ENCODE measurements around the gene PRMT5. TPM values are rescaled to one million over a fixed set of nuclear protein-coding genes. Genes with fewer than 3 reads are reported as not detected.
"Not testable (repeated sequence)": the region's sequence is repeated elsewhere in the genome, so short reads cannot be mapped to it uniquely, and the experiment has no call there.

The PRMT5 gene
- total RNA-seq, 2 experiments from 2014 or later, result 169 to 190 TPM

DNA sequence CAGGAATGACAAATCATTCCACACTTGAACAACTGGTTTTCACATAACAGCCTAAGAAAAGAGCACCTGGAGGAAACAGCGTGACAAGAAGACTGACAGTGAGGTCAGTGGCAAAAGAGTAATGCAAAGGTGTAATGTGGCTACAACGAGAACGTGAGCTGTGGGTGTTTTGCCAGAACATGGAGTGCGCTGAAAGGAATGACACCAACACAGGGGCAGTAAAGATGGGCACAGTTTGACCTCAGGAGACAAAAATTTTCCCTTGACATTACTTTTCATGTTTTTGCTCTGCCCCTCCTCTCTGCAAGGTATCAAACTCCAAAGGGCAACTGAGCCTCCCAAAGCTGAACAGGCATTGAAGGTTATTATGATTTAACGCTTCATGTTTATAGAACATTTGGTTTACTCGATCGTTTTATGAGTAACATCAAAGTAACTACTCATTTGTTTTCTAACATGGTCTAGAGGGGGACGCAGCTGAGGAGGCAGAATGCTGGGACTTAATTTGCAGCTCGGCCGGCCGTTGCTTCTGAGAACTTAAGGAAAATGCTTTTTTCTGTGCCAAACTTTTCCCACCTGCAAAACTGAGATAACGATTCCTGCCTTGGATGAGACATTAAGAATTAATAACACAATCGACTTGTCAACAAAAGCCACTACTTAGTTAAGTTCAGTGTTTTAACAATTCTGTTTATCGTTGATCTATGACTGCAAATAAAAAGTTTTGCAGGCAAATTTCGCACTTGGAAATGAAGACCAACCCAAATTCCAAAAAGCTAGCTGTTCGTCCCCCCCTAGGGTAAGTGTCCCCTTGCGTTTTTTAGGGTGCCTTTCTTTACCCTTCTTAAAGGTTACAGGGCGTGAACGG, 26.8 kb upstream of the PRMT5 start:
- Mint-ChIP-seq H3K36me3 (peaks cover 20% of the 10 kb centered on the region), H3K4me1 (peaks cover 16% of the 10 kb centered on the region), H3K4me3 (peak overlapping the region; percentile 95), H3K27me3 (no peaks in the 10 kb centered on the region), H3K27ac (peak overlapping the region; percentile 93), H3K9me3 (no peaks in the 10 kb centered on the region)
- DNase-seq, result no peak

DNA sequence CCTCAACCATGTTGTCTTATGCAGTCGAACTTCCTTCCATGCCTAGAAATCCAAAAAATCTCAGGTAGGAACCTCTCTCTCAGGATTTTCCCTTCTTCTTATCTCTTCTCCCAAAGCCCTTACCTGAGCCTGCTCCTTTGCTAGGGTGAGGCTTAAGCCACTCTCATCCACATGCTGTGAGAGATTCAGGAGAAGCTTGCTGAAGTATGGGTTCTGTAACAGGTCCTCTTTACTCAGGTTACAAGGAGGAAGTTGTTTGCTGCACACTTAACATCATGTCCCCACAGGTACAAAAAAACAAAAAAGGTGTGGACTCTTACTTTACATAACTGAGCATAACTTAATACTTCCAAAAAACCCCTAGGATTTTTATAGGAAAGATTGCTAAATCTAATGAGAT, 23.2 kb upstream of the PRMT5 start:
- Mint-ChIP-seq H3K9me3 (no peaks in the 10 kb centered on the region), H3K27me3 (no peaks in the 10 kb centered on the region), H3K4me3 (no peak overlapping the region), H3K36me3 (peaks cover 33% of the 10 kb centered on the region), H3K27ac (no peak overlapping the region), H3K4me1 (peaks cover 15% of the 10 kb centered on the region)
- DNase-seq, result no peak

DNA sequence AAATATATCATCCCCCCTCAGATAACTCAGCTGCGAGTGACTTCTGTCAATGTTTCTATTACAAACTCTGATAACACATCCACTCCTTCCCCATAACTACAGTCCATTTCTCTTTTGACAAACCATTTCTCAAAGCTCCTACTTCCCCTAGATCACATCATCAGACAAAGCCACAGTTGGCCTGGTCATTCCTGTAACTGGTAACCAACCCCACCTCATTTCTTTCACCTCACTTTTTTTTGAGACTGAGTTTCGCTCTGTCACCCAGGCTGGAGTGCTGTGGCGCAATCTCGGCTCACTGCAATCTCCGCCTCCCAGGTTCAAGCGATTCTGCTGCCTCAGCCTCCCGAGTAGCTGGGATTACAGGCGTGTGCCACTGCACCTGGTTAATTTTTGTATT, 22.6 kb upstream of the PRMT5 start:
- not testable (repeated sequence) for H3K4me3 Mint-ChIP-seq, DNase-seq, H3K27ac Mint-ChIP-seq, H3K27me3 Mint-ChIP-seq, H3K9me3 Mint-ChIP-seq
- peaks cover 13% of the 10 kb centered on the region for H3K4me1 Mint-ChIP-seq
- peaks cover 38% of the 10 kb centered on the region for H3K36me3 Mint-ChIP-seq

DNA sequence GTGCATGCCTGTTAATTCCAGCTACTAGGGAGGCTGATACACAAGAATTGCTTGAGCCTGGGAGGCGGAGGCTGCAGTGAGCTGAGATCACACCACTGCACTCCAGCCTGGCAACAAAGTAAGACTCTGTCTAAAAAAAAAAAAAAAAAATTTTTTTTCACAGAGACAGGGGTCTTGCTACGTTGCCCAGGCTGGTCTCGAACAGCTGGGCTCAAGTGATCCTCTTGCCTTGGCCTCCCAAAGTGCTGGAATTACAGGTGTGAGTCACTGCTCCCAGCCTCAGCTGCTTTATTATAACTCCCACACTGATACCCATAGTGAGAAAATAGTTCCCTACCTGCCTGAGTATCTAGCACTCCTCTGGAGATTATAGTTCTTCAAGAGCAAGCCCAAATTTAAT, 16.5 kb upstream of the PRMT5 start:
- H3K27ac Mint-ChIP-seq, result no peak overlapping the region
- H3K4me3 Mint-ChIP-seq, result no peak overlapping the region
- no peaks in the 10 kb centered on the region for H3K27me3 Mint-ChIP-seq
- no peaks in the 10 kb centered on the region for H3K4me1 Mint-ChIP-seq
- DNase-seq, result no peak
- peaks cover 24% of the 10 kb centered on the region for H3K36me3 Mint-ChIP-seq
- H3K9me3 Mint-ChIP-seq, result no peaks in the 10 kb centered on the region

- no peak for DNase-seq
- peaks cover 10% of the 10 kb centered on the region for H3K36me3 Mint-ChIP-seq
- no peaks in the 10 kb centered on the region for H3K4me1 Mint-ChIP-seq
- no peak overlapping the region for H3K4me3 Mint-ChIP-seq
- no peaks in the 10 kb centered on the region for H3K27me3 Mint-ChIP-seq
- no peaks in the 10 kb centered on the region for H3K9me3 Mint-ChIP-seq
- no peak overlapping the region for H3K27ac Mint-ChIP-seq
Observed at GRCh38 chr14:22939684-22940083, 10.5 kb upstream of the PRMT5 start.

- no peaks in the 10 kb centered on the region for H3K9me3 Mint-ChIP-seq
- DNase-seq, result no peak
- peaks cover 8% of the 10 kb centered on the region for H3K4me1 Mint-ChIP-seq
- no peaks in the 10 kb centered on the region for H3K27me3 Mint-ChIP-seq
- no peak overlapping the region for H3K27ac Mint-ChIP-seq
- H3K36me3 Mint-ChIP-seq, result peaks cover 3% of the 10 kb centered on the region
- no peak overlapping the region for H3K4me3 Mint-ChIP-seq
Observed at GRCh38 chr14:22935156-22935555, 6.0 kb upstream of the PRMT5 start.

DNA sequence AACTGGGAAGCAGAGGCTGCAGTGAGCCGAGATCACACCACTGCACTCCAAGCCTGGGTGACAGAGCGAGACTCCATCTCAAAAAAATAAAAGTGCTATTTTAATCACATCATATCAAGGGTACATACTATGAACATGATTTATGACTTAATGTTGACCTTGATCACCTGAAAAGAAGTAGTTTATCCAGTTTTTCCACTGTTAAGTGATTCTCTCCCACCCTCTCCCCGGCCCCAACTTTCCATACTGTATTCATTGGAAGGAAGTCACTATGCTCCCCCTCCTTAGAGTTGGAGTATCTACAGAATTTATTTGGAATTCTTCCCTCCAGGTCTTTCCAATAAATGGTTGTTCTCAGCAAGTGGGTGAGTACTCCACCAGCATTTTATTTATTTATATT, 3.0 kb upstream of the PRMT5 start:
- H3K9me3 Mint-ChIP-seq, result no peaks in the 10 kb centered on the region
- no peak overlapping the region for H3K27ac Mint-ChIP-seq
- H3K4me3 Mint-ChIP-seq, result no peak overlapping the region

GRCh38 chr14:22929961-22930364, 787 bp upstream of the PRMT5 start:
- Mint-ChIP-seq H3K27me3 (no peaks in the 10 kb centered on the region), H3K36me3 (peaks cover 30% of the 10 kb centered on the region), H3K4me1 (peaks cover 31% of the 10 kb centered on the region)

More for the DNA sequence above, 3.0 kb upstream of the PRMT5 start:
- Mint-ChIP-seq H3K36me3 (peaks cover 10% of the 10 kb centered on the region), H3K27me3 (no peaks in the 10 kb centered on the region), H3K4me1 (peaks cover 17% of the 10 kb centered on the region)
- DNase-seq, result no peak

GRCh38 chr14:22928237-22929103, 706 bp downstream of the PRMT5 start:
- Mint-ChIP-seq H3K27me3 (no peaks in the 10 kb centered on the region), H3K36me3 (peaks cover 36% of the 10 kb centered on the region), H3K9me3 (no peaks in the 10 kb centered on the region), H3K4me1 (peaks cover 31% of the 10 kb centered on the region), H3K27ac (no peak overlapping the region), H3K4me3 (no peak overlapping the region)
- no peak for DNase-seq

More at GRCh38 chr14:22929961-22930364, 787 bp upstream of the PRMT5 start:
- H3K27ac Mint-ChIP-seq, result no peak overlapping the region
- DNase-seq, result no peak
- H3K9me3 Mint-ChIP-seq, result no peaks in the 10 kb centered on the region
- H3K4me3 Mint-ChIP-seq, result no peak overlapping the region

DNA sequence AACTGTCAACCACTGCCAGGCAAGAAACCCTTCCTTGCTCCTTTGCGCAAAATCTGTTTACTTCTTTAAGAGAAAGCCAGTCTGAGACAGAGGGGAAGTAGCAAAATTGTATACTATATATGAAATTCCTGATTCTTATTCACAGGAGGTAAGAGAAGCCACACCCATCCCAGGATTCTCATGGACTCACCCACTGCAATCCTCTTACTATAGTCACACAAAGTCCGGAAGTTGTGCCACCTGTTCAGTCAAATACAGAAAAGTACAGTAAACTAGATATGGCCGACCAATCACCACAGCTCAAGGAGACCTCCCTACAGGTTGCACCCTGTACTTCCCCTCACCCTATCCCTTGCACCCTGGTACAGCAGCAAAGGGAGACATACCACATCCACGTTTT, 2.9 kb downstream of the PRMT5 start:
- no peak for DNase-seq
- no peaks in the 10 kb centered on the region for H3K9me3 Mint-ChIP-seq
- H3K36me3 Mint-ChIP-seq, result peaks cover 45% of the 10 kb centered on the region

DNA sequence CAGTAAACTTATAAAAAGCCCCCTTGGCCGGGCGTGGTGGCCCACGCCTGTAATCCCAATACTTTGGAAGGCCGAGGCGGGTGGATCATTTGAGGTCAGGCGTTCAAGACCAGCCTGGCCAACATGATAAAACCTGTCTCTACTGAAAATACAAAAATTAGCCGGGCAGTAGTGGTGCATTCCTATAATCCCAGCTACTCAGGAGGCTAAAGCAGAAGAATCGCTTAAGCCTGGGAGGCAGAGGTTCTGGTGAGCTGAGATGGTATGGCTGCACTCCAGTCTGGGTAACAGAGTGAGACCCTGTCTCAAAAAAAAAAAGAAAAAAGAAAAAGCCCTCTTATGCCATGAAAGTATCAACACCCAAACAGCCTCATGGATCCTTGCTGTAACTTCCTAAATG, 3.7 kb downstream of the PRMT5 start:
- Mint-ChIP-seq H3K4me3 (no peak overlapping the region), H3K4me1 (peaks cover 28% of the 10 kb centered on the region), H3K27ac (no peak overlapping the region), H3K27me3 (no peaks in the 10 kb centered on the region), H3K9me3 (no peaks in the 10 kb centered on the region), H3K36me3 (peaks cover 52% of the 10 kb centered on the region)
- no peak for DNase-seq

More for the DNA sequence above, 2.9 kb downstream of the PRMT5 start:
- no peak overlapping the region for H3K27ac Mint-ChIP-seq
- no peak overlapping the region for H3K4me3 Mint-ChIP-seq
- peaks cover 28% of the 10 kb centered on the region for H3K4me1 Mint-ChIP-seq
- H3K27me3 Mint-ChIP-seq, result no peaks in the 10 kb centered on the region

GRCh38 chr14:22923746-22924145, 5.4 kb downstream of the PRMT5 start:
- peaks cover 5% of the 10 kb centered on the region for H3K27me3 Mint-ChIP-seq
- no peak overlapping the region for H3K27ac Mint-ChIP-seq
- H3K9me3 Mint-ChIP-seq, result no peaks in the 10 kb centered on the region
- peaks cover 42% of the 10 kb centered on the region for H3K4me1 Mint-ChIP-seq
- H3K36me3 Mint-ChIP-seq, result peaks cover 63% of the 10 kb centered on the region
- H3K4me3 Mint-ChIP-seq, result no peak overlapping the region
- no peak for DNase-seq

- Mint-ChIP-seq H3K4me3 (no peak overlapping the region), H3K4me1 (peaks cover 41% of the 10 kb centered on the region), H3K36me3 (peaks cover 66% of the 10 kb centered on the region), H3K27me3 (peaks cover 5% of the 10 kb centered on the region), H3K27ac (no peak overlapping the region), H3K9me3 (no peaks in the 10 kb centered on the region)
- DNase-seq, result no peak
Observed at GRCh38 chr14:22922294-22922693, 6.9 kb downstream of the PRMT5 start.

- Mint-ChIP-seq H3K27me3 (peaks cover 5% of the 10 kb centered on the region), H3K36me3 (peaks cover 55% of the 10 kb centered on the region), H3K9me3 (no peaks in the 10 kb centered on the region), H3K4me3 (no peak overlapping the region), H3K27ac (peak overlapping the region; percentile 6), H3K4me1 (peaks cover 38% of the 10 kb centered on the region)
- no peak for DNase-seq
Observed at GRCh38 chr14:22920697-22921096, 8.5 kb downstream of the PRMT5 start.

DNA sequence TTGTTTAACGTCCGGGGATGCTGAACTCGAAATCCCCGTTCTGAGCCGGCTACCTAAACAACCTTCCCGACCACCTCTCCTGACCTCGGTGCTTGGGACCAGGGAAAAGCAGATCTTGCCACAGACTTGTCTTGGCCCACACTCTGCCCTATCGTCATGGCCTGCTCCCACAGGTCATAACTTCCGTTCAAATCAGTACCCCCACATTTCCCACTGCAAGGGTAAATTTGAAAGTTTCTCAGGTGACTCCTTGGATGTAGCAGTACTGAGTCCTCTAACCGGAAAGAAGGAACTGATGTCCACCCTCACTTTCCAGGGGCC, 9.6 kb downstream of the PRMT5 start:
- peak overlapping the region; percentile 91 for H3K4me3 Mint-ChIP-seq
- H3K36me3 Mint-ChIP-seq, result peaks cover 48% of the 10 kb centered on the region
- peaks cover 5% of the 10 kb centered on the region for H3K27me3 Mint-ChIP-seq
- H3K4me1 Mint-ChIP-seq, result peaks cover 42% of the 10 kb centered on the region
- DNase-seq, result no peak
- no peaks in the 10 kb centered on the region for H3K9me3 Mint-ChIP-seq
- H3K27ac Mint-ChIP-seq, result peak overlapping the region; percentile 99
